Measurements from ENCODE around the gene SLMAP. TPM values are rescaled to one million over a fixed set of nuclear protein-coding genes. Genes with fewer than 3 reads are reported as not detected.
"Not testable (repeated sequence)": the region's sequence is repeated elsewhere in the genome, so short reads cannot be mapped to it uniquely, and the experiment has no call there.

The SLMAP gene
- total and polyA plus RNA-seq, 2 donors from 2014 or later = 22.0 to 86.1 TPM

GRCh38 chr3:57805266-57805665, 49.2 kb downstream of the SLMAP start:
- Histone ChIP-seq H3K9ac (ENCODE audit: low read length in 3 of 3) (no peak overlapping the region), H3K36me3 (ENCODE audit: control insufficient read depth in 2 of 3, insufficient read depth in 3 of 3, low read length in 3 of 3) (no peaks in the 10 kb centered on the region), H3K27me3 (ENCODE audit: control insufficient read depth, insufficient read depth, low read length) (no peaks in the 10 kb centered on the region), H3K27ac (ENCODE audit: low read depth in 2 of 2, low read length in 2 of 2) (no peak overlapping the region), H3K4me1 (ENCODE audit: control insufficient read depth in 2 of 3, insufficient read depth in 2 of 3, low read depth in 1 of 3, low read length in 3 of 3) (peaks cover 2 to 7% (median 6%) of the 10 kb centered on the region in 3 donors), H3K9me3 (ENCODE audit: control insufficient read depth in 2 of 3, insufficient read depth in 1 of 3, low read length in 3 of 3) (no peaks in the 10 kb centered on the region), H3K4me3 (ENCODE audit: low read length in 3 of 3) (no peak overlapping the region)
- DNase-seq (no peak), FAIRE-seq (no peak)
- TF ChIP-seq CTCF (IDR thresholded peaks at IDR 0.05; ENCODE audit: borderline replicate concordance, extremely low read depth, insufficient read depth) = no peak
- intact Hi-C loops (cut with DNase I) = no loop called here

- no peak overlapping the region for H3K9ac ChIP-seq (ENCODE audit: low read length in 3 of 3)
- no peaks in the 10 kb centered on the region for H3K27me3 ChIP-seq (ENCODE audit: control insufficient read depth, insufficient read depth, low read length)
- intact Hi-C loops (cut with DNase I) = no loop called here
- DNase-seq (no peak), FAIRE-seq (no peak)
- H3K4me3 ChIP-seq (ENCODE audit: low read length in 3 of 3) = no peak overlapping the region
- H3K4me1 ChIP-seq (ENCODE audit: control insufficient read depth in 2 of 3, insufficient read depth in 2 of 3, low read depth in 1 of 3, low read length in 3 of 3) = peaks cover 2 to 7% (median 6%) of the 10 kb centered on the region in 3 donors
- TF ChIP-seq CTCF (IDR thresholded peaks at IDR 0.05; ENCODE audit: borderline replicate concordance, extremely low read depth, insufficient read depth) = no peak
- H3K27ac ChIP-seq (ENCODE audit: low read depth in 2 of 2, low read length in 2 of 2) = no peak overlapping the region
- H3K36me3 ChIP-seq (ENCODE audit: control insufficient read depth in 2 of 3, insufficient read depth in 3 of 3, low read length in 3 of 3) = no peaks in the 10 kb centered on the region
- H3K9me3 ChIP-seq (ENCODE audit: control insufficient read depth in 2 of 3, insufficient read depth in 1 of 3, low read length in 3 of 3) = no peaks in the 10 kb centered on the region
These were observed 49.6 kb downstream of the SLMAP start for GRCh38 chr3:57805674-57806073.

- FAIRE-seq = not testable (repeated sequence)
These were observed 50.1 kb downstream of the SLMAP start for GRCh38 chr3:57806195-57806594.

GRCh38 chr3:57808961-57809608, 53.0 kb downstream of the SLMAP start:
- H3K36me3 ChIP-seq (ENCODE audit: control insufficient read depth in 2 of 3, insufficient read depth in 3 of 3, low read length in 3 of 3) = no peaks in the 10 kb centered on the region
- H3K27ac ChIP-seq (ENCODE audit: low read depth in 2 of 2, low read length in 2 of 2) = no peak overlapping the region
- H3K4me1 ChIP-seq (ENCODE audit: control insufficient read depth in 2 of 3, insufficient read depth in 2 of 3, low read depth in 1 of 3, low read length in 3 of 3) = peaks cover 0 to 4% (median 0%) of the 10 kb centered on the region in 3 donors
- DNase-seq (no peak), FAIRE-seq (no peak)
- no peak for TF ChIP-seq CTCF (IDR thresholded peaks at IDR 0.05; ENCODE audit: borderline replicate concordance, extremely low read depth, insufficient read depth)
- intact Hi-C loops (cut with DNase I) = no loop called here
- H3K9me3 ChIP-seq (ENCODE audit: control insufficient read depth in 2 of 3, insufficient read depth in 1 of 3, low read length in 3 of 3) = no peaks in the 10 kb centered on the region
- H3K27me3 ChIP-seq (ENCODE audit: control insufficient read depth, insufficient read depth, low read length) = no peaks in the 10 kb centered on the region
- H3K4me3 ChIP-seq (ENCODE audit: low read length in 3 of 3) = no peak overlapping the region
- H3K9ac ChIP-seq (ENCODE audit: low read length in 3 of 3) = no peak overlapping the region

More at GRCh38 chr3:57806195-57806594, 50.1 kb downstream of the SLMAP start:
- H3K9me3 ChIP-seq (ENCODE audit: control insufficient read depth in 2 of 3, insufficient read depth in 1 of 3, low read length in 3 of 3); H3K9ac ChIP-seq (ENCODE audit: low read length in 3 of 3); DNase-seq; H3K4me3 ChIP-seq (ENCODE audit: low read length in 3 of 3); H3K27ac ChIP-seq (ENCODE audit: low read depth in 2 of 2, low read length in 2 of 2); H3K36me3 ChIP-seq (ENCODE audit: control insufficient read depth in 2 of 3, insufficient read depth in 3 of 3, low read length in 3 of 3); intact Hi-C loops (cut with DNase I); H3K27me3 ChIP-seq (ENCODE audit: control insufficient read depth, insufficient read depth, low read length); H3K4me1 ChIP-seq (ENCODE audit: control insufficient read depth in 2 of 3, insufficient read depth in 2 of 3, low read depth in 1 of 3, low read length in 3 of 3): not testable (repeated sequence)

All from kidney (tissue), 14 donors.